Activated gamma-delta T cell treated with Interleukin-2 at 50 U/mL for 16 hours (primary cell): ENCODE results near the gene RANGAP1.
A peak's percentile ranks its signal among the peaks of the same experiment; 100 is the strongest.
"Not testable (repeated sequence)": the region's sequence is repeated elsewhere in the genome, so short reads cannot be mapped to it uniquely, and the experiment has no call there.

Experiments
- DNase-seq: peaks from one replicate; pipeline ENCODE4 v3.0.0-alpha.2; 2020

Gene RANGAP1

GRCh38 chr22:41300661-41301060 lies 14.7 kb upstream of the RANGAP1 start:
- DNase-seq, result no peak

- DNase-seq, result no peak
Measured at GRCh38 chr22:41296826-41297667, 11.1 kb upstream of the RANGAP1 start.

- DNase-seq, result not testable (repeated sequence)
Measured at GRCh38 chr22:41294816-41295215, 8.8 kb upstream of the RANGAP1 start.

- DNase-seq, result no peak
Measured at GRCh38 chr22:41290262-41291221, 4.6 kb upstream of the RANGAP1 start.

- DNase-seq, result no peak
Measured at GRCh38 chr22:41289671-41290070, 3.7 kb upstream of the RANGAP1 start.

GRCh38 chr22:41288245-41288946 lies 2.4 kb upstream of the RANGAP1 start:
- DNase-seq, result no peak

- DNase-seq, result peak; percentile 42
Measured at GRCh38 chr22:41286639-41287091, 678 bp upstream of the RANGAP1 start.

GRCh38 chr22:41285441-41285819 lies 557 bp downstream of the RANGAP1 start:
- DNase-seq, result peak; percentile 68

GRCh38 chr22:41284465-41284864 lies 1.5 kb downstream of the RANGAP1 start:
- no peak for DNase-seq

GRCh38 chr22:41280854-41281253 lies 5.1 kb downstream of the RANGAP1 start:
- DNase-seq, result no peak

GRCh38 chr22:41280065-41280464 lies 5.9 kb downstream of the RANGAP1 start:
- no peak for DNase-seq

- no peak for DNase-seq
Measured at GRCh38 chr22:41274856-41275255, 11.1 kb downstream of the RANGAP1 start.

- no peak for DNase-seq
Measured at GRCh38 chr22:41273128-41273527, 12.9 kb downstream of the RANGAP1 start.

GRCh38 chr22:41271787-41272186 lies 14.2 kb downstream of the RANGAP1 start:
- no peak for DNase-seq

- DNase-seq, result no peak
Measured at GRCh38 chr22:41267958-41268357, 18.0 kb downstream of the RANGAP1 start.

- DNase-seq, result no peak
Measured at GRCh38 chr22:41264408-41264941, 21.5 kb downstream of the RANGAP1 start.

- no peak for DNase-seq
Measured at GRCh38 chr22:41263704-41264103, 22.3 kb downstream of the RANGAP1 start.

GRCh38 chr22:41262250-41262765 lies 23.7 kb downstream of the RANGAP1 start:
- DNase-seq, result no peak

GRCh38 chr22:41261541-41262249 lies 24.3 kb downstream of the RANGAP1 start:
- no peak for DNase-seq

- no peak for DNase-seq
Measured at GRCh38 chr22:41260871-41261270, 25.1 kb downstream of the RANGAP1 start.

- DNase-seq, result not testable (repeated sequence)
Measured at GRCh38 chr22:41259756-41260155, 26.2 kb downstream of the RANGAP1 start.

- no peak for DNase-seq
Measured at GRCh38 chr22:41257696-41258095, 28.3 kb downstream of the RANGAP1 start.
